GM19043 (cell line): ENCODE results near the gene FOXE1.

Source experiments
- ATAC-seq: cut with Tn5 transposase; IDR thresholded peaks from one replicate; pipeline ENCODE4 v1.9.1; 2021; ENCODE audit warnings: low read depth; ENCODE audit not compliant: unreplicated experiment

Gene FOXE1

DNA sequence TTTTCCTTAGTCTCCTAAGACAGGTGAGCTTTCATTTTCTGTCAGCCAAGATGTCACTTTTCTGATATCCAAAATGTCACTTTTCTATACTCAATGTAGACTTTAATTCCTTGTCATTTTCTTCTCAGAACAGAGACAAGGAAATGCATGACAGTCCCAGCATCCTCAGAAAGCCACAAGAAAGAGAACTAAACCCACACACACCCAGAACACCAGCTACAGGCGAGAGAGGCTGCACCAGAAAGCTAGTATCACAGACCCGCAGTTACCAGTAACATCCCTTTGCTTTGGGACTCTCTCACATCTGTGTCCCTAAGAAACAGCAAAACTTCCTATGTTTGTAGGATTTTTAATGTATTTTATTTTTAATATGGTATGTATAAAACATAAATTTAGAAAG lies 52.2 kb downstream of the FOXE1 start:
- ATAC-seq, result no peak
